ENCODE results near the gene FMN1. TPM values are rescaled to one million over a fixed set of nuclear protein-coding genes. Genes with fewer than 3 reads are reported as not detected.
A peak's percentile ranks its signal among the peaks of the same experiment; 100 is the strongest.

Gene FMN1
- polyA plus RNA-seq, 1 experiment = 3.7 TPM

GRCh38 chr15:32732574-32733157 lies 461.8 kb downstream of the FMN1 start:
- TF ChIP-seq CTCF (IDR thresholded peaks at IDR 0.05; ENCODE audit: low read depth, low read length) = no peak
- Histone ChIP-seq H3K4me3 (ENCODE audit: low read depth, low read length) (no peak overlapping the region), H3K27me3 (ENCODE audit: control insufficient read depth, insufficient read depth, low read length) (no peaks in the 10 kb centered on the region), H3K27ac (ENCODE audit: low read depth, low read length) (no peak overlapping the region), H3K9me3 (ENCODE audit: control insufficient read depth, insufficient read depth, low read length) (no peaks in the 10 kb centered on the region; the same call in 1 of the 2 replicates)
- ChIA-PET POLR2A (no interaction called here), CTCF (interaction anchor here (0.9 kb wide), 2 partner anchors 11 to 71 kb away, joined by 3 read pairs; no protein-coding TSS in a partner anchor)
- no peak for DNase-seq (ENCODE audit: low read depth, low spot score)

- Histone ChIP-seq H3K9me3 (ENCODE audit: control insufficient read depth, insufficient read depth, low read length) (no peaks in the 10 kb centered on the region; the same call in 1 of the 2 replicates), H3K27me3 (ENCODE audit: control insufficient read depth, insufficient read depth, low read length) (no peaks in the 10 kb centered on the region), H3K4me3 (ENCODE audit: low read depth, low read length) (peak overlapping the region; percentile 17; the same call in 1 of the 2 replicates), H3K27ac (ENCODE audit: low read depth, low read length) (peak overlapping the region; percentile 55)
- CTCF ChIA-PET = no interaction called here
- DNase-seq (ENCODE audit: low read depth, low spot score) = no peak
- POLR2A ChIA-PET = no interaction called here
- TF ChIP-seq CTCF (IDR thresholded peaks at IDR 0.05; ENCODE audit: low read depth, low read length) = no peak
Observed at GRCh38 chr15:32730677-32731654, 463.5 kb downstream of the FMN1 start.

GRCh38 chr15:32729700-32730395 lies 464.7 kb downstream of the FMN1 start:
- CTCF ChIA-PET = no interaction called here
- Histone ChIP-seq H3K4me3 (ENCODE audit: low read depth, low read length) (no peak overlapping the region), H3K27ac (ENCODE audit: low read depth, low read length) (peak overlapping the region; percentile 13), H3K9me3 (ENCODE audit: control insufficient read depth, insufficient read depth, low read length) (no peaks in the 10 kb centered on the region; the same call in 1 of the 2 replicates), H3K27me3 (ENCODE audit: control insufficient read depth, insufficient read depth, low read length) (no peaks in the 10 kb centered on the region)
- POLR2A ChIA-PET = no interaction called here
- no peak for TF ChIP-seq CTCF (IDR thresholded peaks at IDR 0.05; ENCODE audit: low read depth, low read length)
- DNase-seq (ENCODE audit: low read depth, low spot score) = no peak

GRCh38 chr15:32723171-32723948 lies 471.2 kb downstream of the FMN1 start:
- H3K27ac ChIP-seq (ENCODE audit: low read depth, low read length) = no peak overlapping the region
- no peaks in the 10 kb centered on the region for H3K27me3 ChIP-seq (ENCODE audit: control insufficient read depth, insufficient read depth, low read length)
- CTCF ChIA-PET = interaction anchor here (1.0 to 3.4 kb wide), 3 partner anchors 61 to 402 kb away, joined by 3 to 37 read pairs (median 4); no protein-coding TSS in a partner anchor
- no peak for DNase-seq (ENCODE audit: low read depth, low spot score)
- peaks cover 4% of the 10 kb centered on the region; the same call in 1 of the 2 replicates for H3K9me3 ChIP-seq (ENCODE audit: control insufficient read depth, insufficient read depth, low read length)
- peak overlapping the region; percentile 18; the same call in 1 of the 2 replicates for H3K4me3 ChIP-seq (ENCODE audit: low read depth, low read length)
- POLR2A ChIA-PET = interaction anchor here (0.6 to 0.7 kb wide), 3 partner anchors 76 to 414 kb away, joined by 3 read pairs; no protein-coding TSS in a partner anchor
- no peak for TF ChIP-seq CTCF (IDR thresholded peaks at IDR 0.05; ENCODE audit: low read depth, low read length)

All from AG04450 (cell line).